GM10248 (cell line): Measurements from ENCODE around the gene CTNNBIP1.

Experiments used
- CTCF ChIA-PET: fragments of 300-600 bp; sonication (Branson Sonifier 250); formaldehyde crosslinking; extraction: SDS; loops from one replicate; lab custom pipeline; 2021; ENCODE audit warnings: antibody characterized with exemption; lab: Yijun Ruan, JAX
- POLR2A ChIA-PET: fragments of 350-650 bp; sonication (Branson Sonifier 250); formaldehyde crosslinking; extraction: SDS; loops from one replicate; lab custom pipeline; 2020; ENCODE audit warnings: antibody characterized with exemption; lab: Yijun Ruan, JAX
- DNase-seq: peaks from one replicate; pipeline ENCODE4 v3.0.0; 2012; ENCODE audit errors: extremely low spot score
- CTCF ChIP-seq: IDR thresholded peaks from 2 replicates; pipeline ENCODE4 v1.5.1; 2012; ENCODE audit warnings: mild to moderate bottlenecking, low read depth; ENCODE audit errors: extremely low read depth, missing control alignments, control extremely low read depth

CTNNBIP1 gene

GRCh38 chr1:9874959-9875635, 35.0 kb downstream of the CTNNBIP1 start:
- POLR2A ChIA-PET = no interaction called here
- peak; percentile 94 for DNase-seq
- peak; percentile 82 for TF ChIP-seq CTCF
- CTCF ChIA-PET = interaction anchor here (0.7 to 5.9 kb wide), 32 partner anchors 11 to 558 kb away, joined by 3 to 57 read pairs (median 4); partner anchors contain the start of genes CENPS, LZIC and NMNAT1

- CTCF ChIA-PET = interaction anchor here (0.7 to 5.9 kb wide), 27 partner anchors 11 to 559 kb away, joined by 3 to 57 read pairs (median 4); partner anchors contain the start of genes CENPS, LZIC and NMNAT1
- POLR2A ChIA-PET = no interaction called here
- no peak for DNase-seq
- no peak for TF ChIP-seq CTCF
Observed at GRCh38 chr1:9874412-9874811, 35.7 kb downstream of the CTNNBIP1 start.

GRCh38 chr1:9873992-9874391, 36.1 kb downstream of the CTNNBIP1 start:
- CTCF ChIA-PET = interaction anchor here (0.8 to 5.9 kb wide), 24 partner anchors 10 to 559 kb away, joined by 3 to 57 read pairs (median 4); partner anchors contain the start of genes CENPS, LZIC and NMNAT1
- DNase-seq = no peak
- POLR2A ChIA-PET = no interaction called here
- no peak for TF ChIP-seq CTCF

GRCh38 chr1:9873385-9873784, 36.7 kb downstream of the CTNNBIP1 start:
- ChIA-PET POLR2A (no interaction called here), CTCF (interaction anchor here (0.8 to 5.9 kb wide), 17 partner anchors 9 to 556 kb away, joined by 3 to 57 read pairs (median 4); partner anchors contain the start of genes CENPS, LZIC and NMNAT1)
- no peak for DNase-seq
- no peak for TF ChIP-seq CTCF

GRCh38 chr1:9872430-9873165, 37.5 kb downstream of the CTNNBIP1 start:
- POLR2A ChIA-PET = no interaction called here
- TF ChIP-seq CTCF = no peak
- DNase-seq = no peak
- CTCF ChIA-PET = interaction anchor here (0.8 to 5.9 kb wide), 15 partner anchors 9 to 623 kb away, joined by 3 to 57 read pairs (median 4); partner anchors contain the start of genes CENPS, LZIC and NMNAT1

GRCh38 chr1:9871707-9872425, 38.2 kb downstream of the CTNNBIP1 start:
- POLR2A ChIA-PET = no interaction called here
- TF ChIP-seq CTCF = no peak

More at GRCh38 chr1:9871707-9872425, 38.2 kb downstream of the CTNNBIP1 start:
- CTCF ChIA-PET = interaction anchor here (1.2 to 5.9 kb wide), 12 partner anchors 8 to 623 kb away, joined by 3 to 57 read pairs (median 6); partner anchors contain the start of genes CENPS, LZIC and NMNAT1
- no peak for DNase-seq
